KMS-11 (cell line): ENCODE measurements around the gene PPFIBP2.

Experiments
- H2AFZ ChIP-seq: fragments of 200-600 bp; sonication (generic); 2 replicates; pipeline ENCODE4 v1.6.1; 2016; ENCODE audit warnings: antibody characterized with exemption, mixed run types, low read depth
- H3K27ac ChIP-seq: fragments of 200-600 bp; sonication (generic); 2 replicates; pipeline ENCODE4 v1.6.1; 2016; ENCODE audit warnings: mild to moderate bottlenecking, mixed run types
- H3K27me3 ChIP-seq: fragments of 200-600 bp; sonication (generic); 2 replicates; pipeline ENCODE4 v1.6.1; 2017; ENCODE audit warnings: mild to moderate bottlenecking, low read depth, mixed run types, moderate library complexity; ENCODE audit not compliant: insufficient read depth
- H3K36me3 ChIP-seq: fragments of 200-600 bp; sonication (generic); 2 replicates; pipeline ENCODE4 v1.6.1; 2017; ENCODE audit warnings: mild to moderate bottlenecking, mixed run types; ENCODE audit not compliant: insufficient read depth
- H3K4me1 ChIP-seq: fragments of 200-600 bp; sonication (generic); 2 replicates; pipeline ENCODE4 v1.6.1; 2016; ENCODE audit warnings: mild to moderate bottlenecking, low read depth, mixed run types; ENCODE audit not compliant: poor library complexity, severe bottlenecking
- H3K4me2 ChIP-seq: fragments of 200-600 bp; sonication (generic); 2 replicates; pipeline ENCODE4 v1.7.0; 2016; ENCODE audit warnings: mild to moderate bottlenecking, mixed run types
- H3K4me3 ChIP-seq: fragments of 200-600 bp; sonication (generic); IDR thresholded peaks from 2 replicates; pipeline ENCODE4 v1.6.1; 2017; ENCODE audit warnings: low read depth, low read length, mixed read lengths; ENCODE audit not compliant: insufficient read depth
- H3K79me2 ChIP-seq: fragments of 200-600 bp; sonication (generic); 2 replicates; pipeline ENCODE4 v1.6.1; 2016; ENCODE audit warnings: low read depth, mixed run types; ENCODE audit not compliant: insufficient read depth
- H3K9ac ChIP-seq: fragments of 200-600 bp; sonication (generic); 2 replicates; pipeline ENCODE4 v1.6.1; 2016; ENCODE audit warnings: mild to moderate bottlenecking, mixed run types
- H4K20me1 ChIP-seq: fragments of 200-600 bp; sonication (generic); 2 replicates; pipeline ENCODE4 v1.6.1; 2016; ENCODE audit warnings: mild to moderate bottlenecking, mixed run types; ENCODE audit not compliant: insufficient read depth
- CTCF ChIP-seq: fragments of 200-600 bp; sonication (generic); conservative IDR thresholded peaks from 2 replicates; pipeline ENCODE4 v1.6.1; 2017; ENCODE audit warnings: low read depth, mild to moderate bottlenecking, antibody characterized with exemption, low read length, moderate library complexity, mixed read lengths

Gene PPFIBP2

GRCh38 chr11:7473717-7474116 is 40.1 kb upstream of the PPFIBP2 start:
- Histone ChIP-seq H4K20me1 (no peaks in the 10 kb centered on the region), H3K9ac (no peak overlapping the region), H3K4me2 (no peak overlapping the region), H3K4me1 (no peaks in the 10 kb centered on the region), H3K27me3 (no peaks in the 10 kb centered on the region), H3K36me3 (no peaks in the 10 kb centered on the region), H3K4me3 (no peak overlapping the region), H3K27ac (no peak overlapping the region), H2AFZ (no peak overlapping the region), H3K79me2 (no peaks in the 10 kb centered on the region)
- no peak for TF ChIP-seq CTCF

GRCh38 chr11:7480113-7480512 is 33.7 kb upstream of the PPFIBP2 start:
- no peaks in the 10 kb centered on the region for H3K36me3 ChIP-seq
- no peak overlapping the region for H3K4me3 ChIP-seq
- no peak overlapping the region for H3K27ac ChIP-seq
- H4K20me1 ChIP-seq: no peaks in the 10 kb centered on the region
- no peak for TF ChIP-seq CTCF
- no peak overlapping the region for H3K9ac ChIP-seq
- no peak overlapping the region for H3K4me2 ChIP-seq
- no peaks in the 10 kb centered on the region for H3K27me3 ChIP-seq
- H3K79me2 ChIP-seq: no peaks in the 10 kb centered on the region
- H3K4me1 ChIP-seq: no peaks in the 10 kb centered on the region
- H2AFZ ChIP-seq: no peak overlapping the region

DNA sequence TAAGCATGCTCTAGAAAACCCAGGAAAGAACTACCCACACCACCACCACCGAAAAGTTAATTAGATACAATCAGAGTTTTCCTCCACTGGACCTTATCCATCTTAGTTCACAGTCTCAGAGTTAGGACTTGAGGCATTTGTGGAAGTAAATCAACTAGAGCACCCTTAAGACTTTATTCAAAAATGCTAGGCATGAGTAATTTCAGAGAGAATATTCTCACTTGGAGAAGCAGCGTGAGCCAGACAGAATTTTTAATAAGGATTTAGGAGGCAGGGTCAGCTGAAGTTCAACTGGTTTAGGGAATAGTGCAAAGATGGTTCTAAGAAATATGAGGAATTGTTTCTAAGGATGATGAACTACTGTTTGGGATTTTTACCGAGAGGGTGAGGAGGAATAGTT is 29.7 kb upstream of the PPFIBP2 start:
- no peaks in the 10 kb centered on the region for H3K79me2 ChIP-seq
- TF ChIP-seq CTCF: no peak
- no peaks in the 10 kb centered on the region for H4K20me1 ChIP-seq
- no peak overlapping the region for H2AFZ ChIP-seq
- H3K4me2 ChIP-seq: no peak overlapping the region
- no peaks in the 10 kb centered on the region for H3K36me3 ChIP-seq
- H3K27ac ChIP-seq: no peak overlapping the region
- no peak overlapping the region for H3K4me3 ChIP-seq
- H3K9ac ChIP-seq: no peak overlapping the region
- H3K4me1 ChIP-seq: no peaks in the 10 kb centered on the region
- no peaks in the 10 kb centered on the region for H3K27me3 ChIP-seq

- Histone ChIP-seq H3K36me3 (no peaks in the 10 kb centered on the region), H3K4me2 (no peak overlapping the region), H3K4me1 (no peaks in the 10 kb centered on the region), H3K4me3 (no peak overlapping the region), H2AFZ (no peak overlapping the region), H3K79me2 (no peaks in the 10 kb centered on the region), H4K20me1 (no peaks in the 10 kb centered on the region), H3K27me3 (no peaks in the 10 kb centered on the region), H3K9ac (no peak overlapping the region), H3K27ac (no peak overlapping the region)
- TF ChIP-seq CTCF: no peak
These were observed 29.2 kb upstream of the PPFIBP2 start for GRCh38 chr11:7484645-7485044.
